Measurements from ENCODE around the gene FBXO3.
"Not testable (repeated sequence)": the region's sequence is repeated elsewhere in the genome, so short reads cannot be mapped to it uniquely, and the experiment has no call there.

The FBXO3 gene

DNA sequence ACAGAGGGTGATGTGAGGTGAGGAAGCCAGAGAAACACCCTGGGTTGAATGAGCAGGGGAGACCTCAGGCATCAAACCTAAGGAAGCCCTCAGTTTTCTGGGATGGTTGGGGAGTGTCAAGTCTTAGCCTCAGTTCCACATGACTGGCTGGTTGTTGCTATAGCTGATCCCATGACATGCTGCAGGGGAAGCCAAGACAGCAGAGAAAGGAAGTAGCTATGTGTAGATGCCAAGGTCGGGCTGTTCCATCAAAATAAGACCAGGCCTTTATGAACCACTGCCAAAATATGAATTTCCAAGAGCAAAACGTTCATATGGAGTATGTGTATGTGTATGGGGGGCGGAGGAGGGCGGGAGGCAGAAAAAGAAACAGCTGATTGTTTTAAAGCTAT, 49.7 kb downstream of the FBXO3 start:
- peak; percentile 56 for DNase-seq

DNA sequence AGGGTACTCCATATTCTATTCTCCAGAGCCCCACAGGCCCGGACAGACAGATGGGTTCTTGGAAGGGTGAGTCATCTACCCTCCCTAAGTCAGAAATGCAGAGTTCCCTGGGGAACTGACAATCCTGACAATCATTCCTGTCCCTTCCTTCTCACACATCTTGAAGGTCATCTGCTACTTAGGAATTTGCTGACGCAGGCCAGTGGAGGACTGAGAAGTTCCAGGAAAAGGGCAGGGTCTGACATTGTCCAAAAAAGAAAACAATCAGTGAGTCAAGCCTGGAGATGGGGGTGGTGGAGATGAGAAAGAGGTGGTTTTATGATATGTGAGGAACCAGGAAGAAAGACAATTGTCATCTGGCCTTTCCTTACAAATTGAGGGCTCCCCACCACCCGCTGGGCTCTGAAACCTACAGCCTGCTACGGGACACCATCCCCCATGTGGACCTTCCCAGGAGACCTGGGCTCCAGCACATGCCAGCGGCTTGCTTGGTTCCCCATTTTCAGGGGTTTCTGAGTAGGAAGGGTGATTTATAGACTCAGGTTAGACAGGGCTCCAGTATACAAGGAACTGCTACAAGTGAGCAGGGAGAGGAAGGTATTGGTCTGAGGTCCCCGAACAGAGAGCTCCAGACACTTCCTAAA, 51.0 kb downstream of the FBXO3 start:
- DNase-seq = peak; percentile 99

- peak; percentile 87 for DNase-seq
These were observed 51.6 kb downstream of the FBXO3 start for GRCh38 chr11:33722590-33723234.

- no peak for DNase-seq
These were observed 52.3 kb downstream of the FBXO3 start for GRCh38 chr11:33721984-33722383.

DNA sequence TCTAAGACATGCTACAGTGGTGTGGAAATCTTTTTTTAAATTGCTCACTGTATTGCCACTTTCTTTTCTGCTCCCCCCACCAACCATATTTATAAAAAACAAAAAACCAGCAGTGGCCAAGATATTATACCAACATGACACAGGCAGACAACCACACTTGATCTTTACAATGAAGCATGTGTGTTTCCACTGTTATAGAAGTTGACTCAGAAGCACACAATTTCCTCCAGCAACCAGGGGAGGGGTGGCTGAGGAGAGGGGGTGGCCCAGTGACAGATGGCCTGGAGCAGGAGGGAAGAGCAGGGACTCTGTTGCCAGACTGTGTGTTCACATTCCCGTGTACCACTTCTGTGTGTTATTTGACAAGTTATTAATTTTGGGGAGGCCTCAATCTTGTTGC, 52.9 kb downstream of the FBXO3 start:
- peak; percentile 87 for DNase-seq

- DNase-seq = no peak
These were observed 54.7 kb downstream of the FBXO3 start for GRCh38 chr11:33719587-33719986.

DNA sequence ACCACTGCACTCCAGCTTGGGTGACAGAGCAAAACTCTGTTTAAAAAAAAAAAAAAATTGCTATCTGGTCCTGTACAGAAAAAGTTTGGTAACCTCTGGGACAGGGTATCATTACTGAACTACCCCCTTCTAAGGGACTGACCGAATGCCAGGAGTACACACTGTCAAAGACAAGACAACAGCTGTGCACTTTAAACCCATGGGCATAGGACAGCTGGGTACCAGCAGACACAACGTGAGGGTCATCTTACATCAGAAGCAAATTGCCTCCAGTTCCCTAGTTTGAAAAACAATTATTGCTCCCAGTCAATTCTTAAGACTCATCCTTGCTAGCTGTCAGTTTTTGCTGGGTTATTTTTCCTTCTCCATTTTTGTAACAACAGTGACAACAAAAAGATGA, 55.9 kb downstream of the FBXO3 start:
- DNase-seq = no peak

- DNase-seq = no peak
These were observed 58.1 kb downstream of the FBXO3 start for GRCh38 chr11:33716243-33716642.

GRCh38 chr11:33713856-33714398, 60.4 kb downstream of the FBXO3 start:
- no peak for DNase-seq

GRCh38 chr11:33713151-33713855, 61.0 kb downstream of the FBXO3 start:
- DNase-seq = no peak

DNA sequence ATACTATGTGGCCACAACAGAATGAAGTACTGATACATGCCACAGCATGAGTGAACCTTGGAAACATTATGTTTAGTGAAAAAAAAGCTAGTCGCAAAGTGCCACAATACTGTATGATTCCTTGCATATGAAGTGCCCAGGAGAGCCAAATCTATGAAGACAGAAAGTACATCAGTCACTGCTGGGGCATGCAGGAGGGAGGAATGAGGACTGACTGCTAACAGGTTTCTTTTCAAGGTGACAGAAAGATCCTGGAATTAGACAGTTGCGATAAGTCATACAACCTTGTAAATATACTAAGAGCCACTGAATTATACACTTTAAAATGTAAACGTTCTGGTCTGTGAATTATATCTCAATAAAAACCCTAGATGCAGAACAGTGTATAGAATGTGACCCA, 61.9 kb downstream of the FBXO3 start:
- DNase-seq = no peak

GRCh38 chr11:33709466-33709865, 64.9 kb downstream of the FBXO3 start:
- DNase-seq = no peak

GRCh38 chr11:33708985-33709384, 65.3 kb downstream of the FBXO3 start:
- DNase-seq = no peak

DNA sequence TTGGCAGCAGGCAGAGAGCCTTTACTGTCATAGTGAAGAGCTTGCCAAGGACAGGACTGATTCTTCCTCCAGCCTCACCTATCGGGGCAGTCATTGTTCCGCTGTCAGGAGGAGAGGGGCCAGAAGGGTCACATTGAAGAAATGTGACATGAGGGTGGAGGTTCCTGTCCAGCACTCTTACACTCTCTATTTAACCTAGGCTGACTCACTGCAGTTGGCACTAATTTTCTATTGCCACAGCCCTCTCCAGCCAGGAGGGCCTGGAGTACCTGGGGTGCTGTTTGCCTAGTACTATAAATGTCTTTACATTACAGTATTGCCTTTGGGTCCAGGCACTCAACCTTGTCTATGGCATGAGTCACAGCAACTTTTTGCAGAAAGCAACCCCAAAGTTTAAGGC, 66.5 kb downstream of the FBXO3 start:
- DNase-seq = not testable (repeated sequence)

DNA sequence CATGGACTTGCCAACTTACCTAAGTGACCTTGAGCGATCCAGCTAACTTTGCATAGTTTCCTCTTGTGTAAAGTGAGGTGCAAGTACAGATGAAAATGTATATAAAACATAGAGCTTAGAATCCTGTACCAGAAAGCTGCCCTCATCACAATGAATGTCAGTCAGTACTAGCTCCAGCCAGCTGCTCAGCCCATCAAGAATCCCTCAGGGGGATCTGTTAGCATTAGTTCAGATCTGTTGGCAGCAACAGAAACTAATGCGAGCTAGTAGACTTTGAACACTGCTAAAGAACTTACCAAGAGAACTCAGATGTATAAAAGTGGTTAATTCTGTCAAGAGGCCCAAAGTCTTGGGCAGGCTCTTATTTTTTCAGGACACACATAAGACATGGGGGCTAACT, 67.4 kb downstream of the FBXO3 start:
- no peak for DNase-seq

- DNase-seq = no peak
These were observed 67.8 kb downstream of the FBXO3 start for GRCh38 chr11:33706546-33706945.

GRCh38 chr11:33704240-33705002, 69.9 kb downstream of the FBXO3 start:
- no peak for DNase-seq

GRCh38 chr11:33703788-33704187, 70.5 kb downstream of the FBXO3 start:
- DNase-seq = no peak

DNA sequence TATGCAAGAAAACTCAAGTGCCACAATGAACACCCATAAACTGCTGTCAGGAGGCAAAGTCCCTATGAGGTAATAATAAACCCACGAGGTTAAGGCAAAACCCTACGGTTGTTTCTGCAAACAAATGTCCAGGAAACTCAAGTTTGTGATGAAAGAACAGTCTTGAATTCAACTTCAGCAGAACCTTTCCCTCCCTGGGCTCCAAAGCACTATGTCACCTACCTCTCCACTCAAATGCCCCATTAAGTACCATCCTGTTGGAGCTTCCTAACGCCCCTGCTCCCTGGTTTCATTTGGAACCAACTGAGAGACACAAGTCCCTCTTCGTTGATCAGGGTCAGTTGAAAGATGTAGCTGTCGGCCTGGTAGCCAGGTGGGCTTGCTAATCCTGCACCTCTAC, 71.1 kb downstream of the FBXO3 start:
- DNase-seq = no peak

DNA sequence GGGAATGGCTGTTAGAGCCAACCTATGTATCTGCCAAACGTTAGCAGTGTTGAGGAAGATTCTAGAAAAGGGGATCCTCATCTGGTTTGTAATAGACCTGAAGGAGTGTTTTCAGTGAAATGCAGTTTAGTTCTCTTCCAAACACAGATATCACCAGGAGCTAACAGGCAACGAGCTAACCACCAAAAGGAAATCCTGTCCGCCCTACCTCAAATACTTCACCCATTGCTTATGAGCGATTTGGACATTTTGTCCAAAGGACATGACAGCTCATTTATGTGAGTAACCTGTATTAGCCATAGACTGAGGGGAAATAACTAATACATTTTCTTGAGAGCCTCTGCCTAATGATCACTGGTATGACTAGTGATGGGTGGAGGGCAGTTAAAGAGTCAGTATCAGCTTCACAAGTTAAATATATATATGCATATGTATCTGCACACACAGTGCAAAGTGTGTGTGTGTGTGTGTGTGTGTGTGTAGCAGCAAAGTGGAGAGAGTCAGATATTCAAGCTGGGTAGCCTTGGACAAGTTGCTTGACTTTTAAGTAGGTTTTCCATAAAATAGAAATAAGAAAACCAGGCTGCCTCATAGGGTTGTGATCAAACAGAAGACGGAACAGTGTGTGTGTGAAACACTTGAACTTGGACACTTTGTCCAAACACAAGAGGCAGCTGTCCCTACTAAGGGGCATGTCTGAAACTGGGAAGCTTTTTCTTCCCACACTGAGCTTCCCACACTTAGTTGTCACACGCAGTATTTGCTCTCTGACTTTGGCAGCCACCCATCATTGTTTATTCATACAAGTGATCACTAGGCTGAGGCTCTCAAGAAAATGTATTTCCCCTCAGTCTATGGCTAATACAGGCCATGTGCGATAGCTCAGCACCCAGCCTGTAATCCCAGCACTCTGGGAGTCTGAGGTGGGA, 72.8 kb downstream of the FBXO3 start:
- peak; percentile 69 for DNase-seq

GRCh38 chr11:33700502-33701271, 73.6 kb downstream of the FBXO3 start, which contains the start of gene C11orf91:
TSS of gene C11orf91 (minus strand) at chr11:33700826. CDS start at chr11:33700740, 86 bp downstream.
- peak; percentile 97 for DNase-seq
